Fibroblast of skin of back (primary cell): ENCODE data around the gene GBP2.

ENCODE experiments used
- DNase-seq: peaks from one replicate; pipeline ENCODE4 v3.0.0-alpha.2; 2013

The GBP2 gene

GRCh38 chr1:89064632-89065031 lies 61.3 kb downstream of the GBP2 start:
- DNase-seq, result no peak

DNA sequence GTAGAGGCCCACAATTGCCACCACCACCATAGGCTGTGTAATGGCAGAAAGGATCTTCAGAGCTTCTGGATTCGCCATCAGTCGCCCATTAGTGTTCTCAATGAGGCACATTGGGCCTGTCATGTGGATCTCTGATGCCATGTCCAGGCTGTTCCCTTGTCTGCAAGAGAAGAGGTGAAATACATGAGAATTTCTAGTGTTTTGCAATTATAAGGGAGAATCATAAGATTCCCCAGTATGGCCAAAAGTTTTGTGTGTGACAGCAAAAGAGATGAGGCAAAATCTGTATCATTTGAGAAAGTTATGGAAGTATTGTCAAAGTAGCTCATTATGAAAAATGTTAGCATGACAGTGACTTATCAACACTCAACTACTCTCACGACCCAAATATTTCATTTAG lies 62.8 kb downstream of the GBP2 start:
- DNase-seq, result no peak

DNA sequence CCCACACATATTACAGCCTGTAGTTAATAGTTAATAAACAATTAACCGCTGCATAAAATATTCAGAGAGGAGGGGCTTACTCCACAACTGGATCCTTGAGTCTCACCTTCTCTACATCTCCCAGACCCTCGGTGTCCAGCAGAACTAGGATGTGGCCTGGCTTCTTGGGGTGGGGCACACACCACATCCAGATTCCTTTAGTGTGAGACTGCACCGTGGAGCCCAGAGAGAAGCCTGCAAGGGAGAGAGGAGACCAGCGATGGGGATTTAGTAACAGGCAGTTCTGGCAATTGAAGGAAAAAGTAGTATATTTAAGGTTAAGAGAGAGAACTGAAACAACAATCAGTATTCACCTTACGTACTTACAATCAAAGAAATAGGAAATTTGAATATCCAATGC lies 65.8 kb downstream of the GBP2 start:
- no peak for DNase-seq
